Activated effector memory CD4-positive, alpha-beta T cell treated with anti-CD3 and anti-CD28 coated beads, Interleukin-2, amount 50 U/mL, for 16 hours (primary cell): ENCODE data around the gene HABP4.
"Not testable (repeated sequence)": the region's sequence is repeated elsewhere in the genome, so short reads cannot be mapped to it uniquely, and the experiment has no call there.

ENCODE experiments used
- DNase-seq: peaks from one replicate; pipeline ENCODE4 v3.0.0-alpha.2; 2020

The HABP4 gene

GRCh38 chr9:96500696-96501632, 51.0 kb downstream of the HABP4 start:
- no peak for DNase-seq

DNA sequence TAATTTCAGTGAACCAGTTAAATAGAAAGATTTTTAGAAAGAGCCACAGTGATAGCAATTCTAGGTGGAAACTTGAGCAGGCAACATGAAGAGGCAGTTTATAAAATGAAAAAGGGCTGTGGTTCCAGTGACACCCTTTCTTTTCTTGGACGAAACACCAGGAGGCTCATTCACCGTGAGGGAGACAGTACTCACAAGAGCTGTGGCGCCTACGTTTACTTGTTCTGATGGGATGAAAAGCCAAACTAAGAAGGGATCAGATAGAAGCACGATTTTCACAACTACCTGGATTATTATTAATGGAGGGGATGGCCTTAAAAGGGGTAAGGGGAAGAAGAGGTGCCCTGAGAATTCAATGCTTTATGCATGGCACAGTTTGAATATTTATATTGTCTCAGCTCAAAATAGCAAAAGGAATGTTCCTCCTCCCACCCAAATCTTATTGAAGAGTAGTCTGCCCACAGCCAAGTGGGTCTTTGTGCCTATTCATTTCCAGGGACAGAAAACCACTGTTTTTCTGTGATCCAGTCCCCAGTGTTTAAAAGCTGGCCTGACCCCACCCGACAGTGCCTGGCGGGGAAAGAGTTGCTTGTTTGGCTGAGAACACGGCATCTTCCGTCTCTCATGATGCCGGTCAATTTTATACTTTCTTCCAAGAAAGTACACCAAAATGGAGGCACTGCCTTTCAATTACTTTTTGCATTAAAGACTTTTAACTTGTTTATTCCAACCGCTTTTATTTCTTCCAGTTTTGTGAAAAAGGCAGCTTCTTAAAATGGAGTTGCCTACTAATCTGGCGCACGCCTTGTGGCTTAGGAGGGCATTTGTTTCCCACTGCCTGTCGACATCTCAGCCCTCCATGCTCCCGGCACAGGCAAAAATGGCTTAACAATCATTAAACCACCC, 51.9 kb downstream of the HABP4 start:
- no peak for DNase-seq

DNA sequence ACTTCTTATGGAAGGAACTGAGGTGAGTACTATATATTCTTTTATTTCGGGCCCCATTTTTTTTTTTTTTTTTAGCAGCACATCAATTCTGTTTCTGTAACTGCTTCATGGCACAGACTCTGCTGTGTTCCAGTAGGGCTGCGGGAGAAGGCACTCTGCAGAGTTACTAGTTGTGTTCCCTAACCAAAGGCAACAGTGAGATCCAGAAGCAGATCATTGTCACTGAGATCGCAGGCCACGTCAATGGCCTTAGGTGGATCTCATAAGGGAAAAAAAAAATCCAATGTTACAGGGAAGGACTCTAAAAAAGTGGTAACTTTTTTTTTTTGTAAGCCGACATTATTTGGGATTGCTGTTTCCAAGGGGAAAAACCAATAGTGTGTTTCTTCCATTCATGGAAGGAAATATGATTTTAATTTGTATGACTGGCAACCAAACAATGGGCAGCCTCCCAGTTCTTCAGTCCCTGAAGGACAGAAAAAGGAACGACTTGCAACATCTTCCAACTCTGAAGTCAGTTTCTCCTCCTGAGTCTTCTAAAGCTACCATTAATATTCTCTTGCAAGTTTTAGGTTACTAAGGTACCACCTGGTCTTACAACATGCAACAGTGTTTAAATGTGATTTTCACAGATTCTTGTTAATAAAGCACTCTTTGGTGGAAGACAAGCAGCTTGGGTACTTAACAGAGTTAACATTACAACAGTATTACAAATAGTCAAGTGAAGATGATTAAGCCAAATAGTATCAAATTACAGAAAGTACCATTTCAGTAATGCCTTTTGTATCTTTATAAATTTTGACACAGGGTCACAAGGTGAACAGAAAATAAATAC, 52.8 kb downstream of the HABP4 start:
- DNase-seq = no peak

- not testable (repeated sequence) for DNase-seq
Observed at GRCh38 chr9:96503374-96503748, 53.4 kb downstream of the HABP4 start.

DNA sequence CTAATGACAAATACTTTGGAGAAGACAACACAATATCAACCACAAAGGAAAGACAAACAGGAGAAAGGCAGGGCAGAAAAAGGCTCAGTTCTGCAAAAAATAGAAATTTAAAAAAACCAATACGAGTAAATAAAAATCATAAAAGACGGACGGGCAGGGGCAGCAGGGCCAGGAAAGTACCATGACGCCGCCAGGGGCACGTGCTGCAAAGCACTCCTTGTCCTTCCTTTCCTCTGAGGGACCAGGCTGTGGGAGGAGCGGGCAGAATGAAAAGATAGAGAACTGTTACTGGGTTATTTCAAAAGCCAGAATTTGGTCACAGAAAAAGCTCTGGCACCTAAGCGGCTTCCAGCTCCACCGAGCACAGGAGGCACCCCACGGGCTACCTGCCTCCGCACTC, 53.9 kb downstream of the HABP4 start:
- no peak for DNase-seq

GRCh38 chr9:96505316-96505991, 55.5 kb downstream of the HABP4 start:
- DNase-seq = no peak

GRCh38 chr9:96508227-96508940, 58.4 kb downstream of the HABP4 start:
- DNase-seq = no peak

GRCh38 chr9:96509026-96509425, 59.1 kb downstream of the HABP4 start:
- no peak for DNase-seq

DNA sequence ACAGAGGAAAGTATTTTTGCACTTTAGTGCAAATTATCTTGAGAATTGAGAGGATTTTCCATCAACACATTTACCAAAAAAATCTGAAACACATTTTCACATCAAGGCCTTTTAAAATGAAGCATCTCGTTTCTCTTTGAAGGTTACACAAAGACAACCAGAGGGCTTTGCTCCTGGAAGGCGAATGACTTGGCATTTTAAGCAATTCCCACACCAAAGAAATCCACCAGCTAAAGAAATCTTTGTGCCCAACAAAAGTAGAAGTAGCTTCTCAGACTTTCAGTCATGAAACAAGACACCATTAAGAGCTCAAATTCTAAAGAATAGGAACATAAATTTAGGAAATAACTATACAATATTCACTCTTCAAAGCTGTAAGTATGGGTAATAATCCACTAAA, 59.9 kb downstream of the HABP4 start:
- no peak for DNase-seq

DNA sequence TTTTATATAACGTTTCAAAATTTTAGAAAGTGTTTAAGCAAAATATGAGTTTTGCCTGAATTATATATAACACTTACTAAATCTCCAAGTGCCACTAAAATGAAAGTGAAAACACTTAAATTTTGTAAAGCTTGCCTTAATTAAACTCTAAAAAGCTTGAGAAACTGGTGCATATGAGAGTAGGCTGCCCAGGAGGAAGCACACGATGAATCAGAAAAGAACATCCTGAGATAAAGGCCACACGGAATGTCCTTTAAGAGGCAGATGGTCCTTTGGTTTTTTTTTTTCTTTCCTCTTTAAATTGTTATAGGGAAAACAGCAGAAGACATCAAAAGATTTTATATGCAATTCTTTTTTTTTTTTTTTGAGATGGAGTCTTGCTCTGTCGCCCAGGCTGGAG, 60.3 kb downstream of the HABP4 start:
- DNase-seq = no peak

- DNase-seq = no peak
Observed at GRCh38 chr9:96512240-96512639, 62.3 kb downstream of the HABP4 start.

DNA sequence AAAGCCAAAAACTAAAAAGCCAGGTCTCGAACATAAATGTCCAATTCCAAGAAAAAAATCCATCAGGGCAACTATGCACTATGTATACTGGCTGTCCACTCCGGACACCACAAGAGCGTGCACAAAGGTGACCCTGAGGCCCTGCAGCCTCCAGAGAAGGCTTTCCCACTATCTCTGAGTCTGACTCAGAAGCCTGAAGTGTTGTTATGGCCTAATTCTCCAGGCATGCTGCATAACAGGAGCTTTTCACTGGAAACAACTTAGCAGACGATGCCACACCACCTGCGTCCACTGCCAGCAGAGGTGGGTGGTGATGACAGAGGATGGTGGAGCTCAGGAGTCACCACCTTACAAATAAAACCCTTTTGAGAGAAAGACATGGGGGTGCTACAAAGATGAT, 63.7 kb downstream of the HABP4 start:
- no peak for DNase-seq

GRCh38 chr9:96514108-96514799, 64.3 kb downstream of the HABP4 start:
- DNase-seq = no peak

GRCh38 chr9:96514800-96515158, 64.8 kb downstream of the HABP4 start:
- no peak for DNase-seq

GRCh38 chr9:96515621-96516470, 65.9 kb downstream of the HABP4 start:
- DNase-seq = no peak

- no peak for DNase-seq
Observed at GRCh38 chr9:96519095-96519494, 69.1 kb downstream of the HABP4 start.

DNA sequence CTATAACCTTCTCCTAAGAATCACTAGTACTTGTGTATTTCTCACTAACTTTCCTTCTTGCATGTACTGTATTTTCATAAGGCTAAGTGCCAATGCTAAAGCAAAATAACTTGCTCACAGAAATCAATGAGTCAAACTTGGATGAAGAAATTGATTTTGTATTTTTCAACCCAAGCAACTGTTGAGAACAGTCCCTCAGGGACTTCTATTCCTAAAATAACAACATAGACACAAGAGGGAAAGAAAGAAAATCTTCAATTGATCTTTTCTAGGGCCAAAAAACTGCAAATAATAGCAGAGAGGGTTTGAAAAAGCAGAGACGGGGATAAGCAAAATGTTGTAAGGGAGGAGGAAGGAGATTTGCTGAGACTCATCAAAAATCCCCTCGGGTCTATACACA, 69.8 kb downstream of the HABP4 start:
- no peak for DNase-seq

- DNase-seq = no peak
Observed at GRCh38 chr9:96522366-96522765, 72.4 kb downstream of the HABP4 start.

DNA sequence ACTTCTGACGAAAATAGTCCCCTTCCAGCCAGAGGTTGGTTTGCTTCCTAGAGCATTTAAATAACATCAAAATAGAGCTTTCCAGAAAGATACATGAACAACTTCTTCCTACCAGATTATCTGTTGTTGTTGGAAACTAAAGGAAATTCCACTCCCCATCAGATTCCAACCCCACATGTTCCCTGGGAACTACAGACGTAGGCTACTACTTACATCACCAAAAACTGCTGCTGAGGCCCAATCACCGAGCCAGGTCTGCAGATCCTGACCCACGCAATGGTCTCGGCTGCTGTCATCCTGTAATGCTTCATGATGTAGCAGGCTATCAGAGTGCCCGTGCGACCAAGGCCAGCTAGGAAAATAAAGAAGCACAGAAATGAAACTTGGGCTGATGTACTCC, 73.4 kb downstream of the HABP4 start:
- no peak for DNase-seq

DNA sequence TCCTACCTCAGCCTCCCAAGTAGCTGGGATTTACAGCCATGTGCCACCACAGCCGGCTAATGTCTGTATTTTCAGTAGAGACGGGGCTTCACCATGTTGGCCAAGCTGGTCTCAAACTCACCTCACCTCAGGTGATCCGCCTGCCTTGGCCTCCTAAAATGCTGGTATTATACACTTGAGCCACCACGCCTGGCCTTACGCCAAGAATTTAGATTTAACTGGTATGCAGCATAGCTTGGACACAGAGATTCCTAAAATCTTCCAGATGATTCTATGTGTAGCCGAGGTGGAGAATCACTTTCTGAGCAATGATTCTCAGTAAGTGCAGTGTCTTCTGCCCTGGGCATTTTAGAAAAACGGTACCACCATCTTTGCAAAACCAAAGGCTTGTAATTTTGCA, 74.1 kb downstream of the HABP4 start:
- DNase-seq = no peak
